Left lung (tissue), 10 donors: ENCODE data around the gene ALPP. TPM values are rescaled to one million over a fixed set of nuclear protein-coding genes. Genes with fewer than 3 reads are reported as not detected.

Experiments
- ATAC-seq: fragments of 200-7000 bp; cut with Tn5 transposase; one replicate; pipeline ENCODE4 v1.9.1; 2020; ENCODE audit warnings: moderate library complexity
- DNase-seq, 4 donors: peaks; one replicate each; pipeline ENCODE4 v3.0.0-alpha.2; 2013 to 2020
- H3K27ac ChIP-seq, 2 donors: fragments of 200-600 bp; sonication (generic) in 1 of 2; one replicate each; pipeline versions ENCODE4 v1.5.0 to v1.8.0; 2020 to 2021
- H3K27me3 ChIP-seq, 2 donors: fragments of 200-600 bp; sonication (generic) in 1 of 2; one replicate each; pipeline versions ENCODE4 v1.5.0 to v1.8.0; 2020 to 2021
- H3K36me3 ChIP-seq, 2 donors: fragments of 200-600 bp; sonication (generic) in 1 of 2; one replicate each; pipeline versions ENCODE4 v1.5.0 to v1.8.0; 2020 to 2021
- H3K4me1 ChIP-seq, 2 donors: fragments of 200-600 bp; one replicate each; pipeline ENCODE4 v1.8.0; 2021
- H3K4me3 ChIP-seq, 2 donors: fragments of 200-600 bp; sonication (generic) in 1 of 2; one replicate each; pipeline versions ENCODE4 v1.5.0 to v1.8.0; 2020 to 2021; ENCODE audit warnings: mild to moderate bottlenecking in 1 of 2
- H3K9me3 ChIP-seq, 2 donors: fragments of 200-600 bp; sonication (generic) in 1 of 2; one replicate each; pipeline versions ENCODE4 v1.5.0 to v1.8.0; 2020 to 2021
- CTCF ChIP-seq, 2 donors: fragments of 200-600 bp; sonication (generic) in 1 of 2; IDR thresholded peaks; one replicate each; pipeline versions ENCODE4 v1.5.0 to v1.8.0; 2021; ENCODE audit warnings: antibody characterized with exemption in 2 of 2
- intact Hi-C, 2 donors: fragments of 100-400 bp; cut with DNase I; formaldehyde crosslinking; loops; one replicate each; pipeline versions ENCODE4 v1.11.2 to v1.14.2; 2022
- polyA plus RNA-seq, 6 donors: library from polyadenylated mRNA; unstranded; fragments of 120-200 nt; gene quantifications; one replicate each; pipeline ENCODE4 v1.2.1, GENCODE V29; 2013; ENCODE audit not compliant: insufficient read length in 6 of 6
- total RNA-seq, 2 donors: library from RNA; stranded (reverse); fragmentation: NEBNext Ultra II Directional; extraction: Animal tissue kit (Norgen Biotek cat#: 25700); gene quantifications; one replicate each; pipeline ENCODE4 v1.2.1, GENCODE V29; 2021
- donor health status: DM: no; HTN: yes; CAD: no.
- donor health status: DM: no; HTN: no; CAD: no.

ALPP gene
- total and polyA plus RNA-seq, 8 donors: 0.07 to 14.1 (median 0.18) TPM; not detected in 3

DNA sequence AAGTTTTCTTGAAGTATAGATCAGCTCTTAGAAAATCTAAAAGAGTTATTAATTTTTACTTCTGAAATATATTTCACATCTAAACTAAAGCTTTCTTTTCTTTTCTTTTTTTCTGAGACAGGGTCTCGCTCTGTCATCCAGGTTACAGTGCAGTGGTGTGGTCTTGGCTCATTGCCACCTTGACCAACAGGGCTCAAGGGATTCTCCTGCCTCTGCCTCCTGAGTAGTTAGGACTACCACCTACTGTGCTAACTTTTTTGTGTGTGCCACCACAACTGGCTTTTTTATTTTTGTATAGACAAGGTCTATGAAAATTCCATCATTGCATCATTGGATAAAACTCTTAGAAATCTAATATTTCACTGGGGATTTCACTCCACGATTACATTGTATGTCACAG lies 18.1 kb downstream of the ALPP start:
- Histone ChIP-seq H3K4me3 (no peak overlapping the region), H3K9me3 (no peaks in the 10 kb centered on the region), H3K27ac (no peak overlapping the region), H3K4me1 (no peaks in the 10 kb centered on the region), H3K27me3 (peaks cover 0 to 55% of the 10 kb centered on the region in 2 donors), H3K36me3 (no peaks in the 10 kb centered on the region)
- intact Hi-C loops: no loop called here
- no peak for ATAC-seq
- TF ChIP-seq CTCF (IDR thresholded peaks at IDR 0.05): no peak
- DNase-seq: no peak

GRCh38 chr2:232398293-232399034 lies 19.9 kb downstream of the ALPP start:
- intact Hi-C loops: no loop called here
- H3K27ac ChIP-seq: no peak overlapping the region
- no peak overlapping the region for H3K4me3 ChIP-seq
- no peak for TF ChIP-seq CTCF (IDR thresholded peaks at IDR 0.05)
- peaks cover 0 to 52% of the 10 kb centered on the region in 2 donors for H3K27me3 ChIP-seq
- no peaks in the 10 kb centered on the region for H3K4me1 ChIP-seq
- DNase-seq: no peak
- no peaks in the 10 kb centered on the region for H3K9me3 ChIP-seq
- H3K36me3 ChIP-seq: no peaks in the 10 kb centered on the region
- ATAC-seq: no peak

GRCh38 chr2:232400256-232401015 lies 21.9 kb downstream of the ALPP start:
- no peaks in the 10 kb centered on the region for H3K36me3 ChIP-seq
- DNase-seq (no peak), ATAC-seq (no peak)
- H3K4me3 ChIP-seq: no peak overlapping the region
- H3K27me3 ChIP-seq: peaks cover 0 to 42% of the 10 kb centered on the region in 2 donors
- H3K9me3 ChIP-seq: no peaks in the 10 kb centered on the region
- TF ChIP-seq CTCF (IDR thresholded peaks at IDR 0.05): no peak
- H3K4me1 ChIP-seq: no peaks in the 10 kb centered on the region
- H3K27ac ChIP-seq: no peak overlapping the region
- intact Hi-C loops: no loop called here

DNA sequence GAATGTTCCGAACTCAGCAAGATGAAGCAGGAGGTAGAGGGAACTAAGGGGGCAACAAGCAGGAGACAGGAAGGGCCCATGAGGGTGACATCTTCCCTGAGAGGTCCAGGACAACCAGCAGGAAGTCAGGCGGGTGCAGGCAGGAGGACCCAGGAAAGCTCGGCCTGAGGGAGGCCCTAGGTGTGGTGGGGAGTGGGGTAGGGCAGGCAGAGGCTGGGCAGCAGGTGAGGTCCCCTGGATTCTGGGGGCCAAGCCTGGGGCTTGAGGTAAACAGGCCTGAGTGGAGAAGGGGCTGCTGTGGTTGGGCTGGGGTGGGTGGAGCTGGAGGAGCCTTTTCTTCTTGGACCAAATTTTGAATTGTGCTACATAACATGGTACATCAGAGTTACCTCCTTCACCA lies 24.0 kb downstream of the ALPP start:
- intact Hi-C loops: no loop called here
- Histone ChIP-seq H3K4me3 (no peak overlapping the region), H3K27me3 (peaks cover 0 to 29% of the 10 kb centered on the region in 2 donors), H3K4me1 (no peaks in the 10 kb centered on the region), H3K36me3 (no peaks in the 10 kb centered on the region), H3K9me3 (no peaks in the 10 kb centered on the region), H3K27ac (no peak overlapping the region)
- no peak for TF ChIP-seq CTCF (IDR thresholded peaks at IDR 0.05)
- ATAC-seq (no peak), DNase-seq (no peak)

- H3K36me3 ChIP-seq: no peaks in the 10 kb centered on the region
- TF ChIP-seq CTCF (IDR thresholded peaks at IDR 0.05): no peak
- no peaks in the 10 kb centered on the region for H3K9me3 ChIP-seq
- no peak overlapping the region for H3K27ac ChIP-seq
- H3K4me1 ChIP-seq: no peaks in the 10 kb centered on the region
- intact Hi-C loops: no loop called here
- ATAC-seq: no peak
- H3K27me3 ChIP-seq: peaks cover 0 to 23% of the 10 kb centered on the region in 2 donors
- no peak overlapping the region for H3K4me3 ChIP-seq
- no peak for DNase-seq
Measured at GRCh38 chr2:232405943-232406510, 27.5 kb downstream of the ALPP start.
